Stimulated activated CD8-positive, alpha-beta memory T cell treated with anti-CD3 and anti-CD28 coated beads, Interleukin-7, amount 100 ng/mL, for 4 hours (primary cell): ENCODE results near the gene BCAS3.
"Not testable (repeated sequence)": the region's sequence is repeated elsewhere in the genome, so short reads cannot be mapped to it uniquely, and the experiment has no call there.

Experiments
- DNase-seq, 2 donors: peaks; one replicate each; pipeline ENCODE4 v3.0.0-alpha.2; 2020; ENCODE audit warnings: low read depth in 2 of 2

The BCAS3 gene

DNA sequence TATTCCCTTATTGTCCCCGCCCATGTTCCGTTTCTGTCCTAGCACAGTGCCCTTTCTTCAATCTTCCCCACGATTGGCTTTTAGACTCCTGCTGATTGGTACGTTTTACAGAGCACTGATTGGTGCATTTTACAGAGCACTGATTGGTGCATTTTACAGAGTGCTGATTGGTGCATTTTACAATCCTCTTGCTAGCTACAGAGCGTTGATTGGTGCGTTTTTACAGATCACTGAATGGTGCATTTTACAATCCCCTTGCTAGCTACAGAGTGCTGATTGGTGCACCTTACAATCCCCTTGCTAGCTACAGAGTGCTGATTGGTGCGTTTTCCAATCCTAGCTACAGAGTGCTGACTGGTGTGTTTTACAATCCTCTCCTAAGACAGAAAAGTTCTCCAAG, 3.0 kb upstream of the BCAS3 start:
- not testable (repeated sequence) for DNase-seq

DNA sequence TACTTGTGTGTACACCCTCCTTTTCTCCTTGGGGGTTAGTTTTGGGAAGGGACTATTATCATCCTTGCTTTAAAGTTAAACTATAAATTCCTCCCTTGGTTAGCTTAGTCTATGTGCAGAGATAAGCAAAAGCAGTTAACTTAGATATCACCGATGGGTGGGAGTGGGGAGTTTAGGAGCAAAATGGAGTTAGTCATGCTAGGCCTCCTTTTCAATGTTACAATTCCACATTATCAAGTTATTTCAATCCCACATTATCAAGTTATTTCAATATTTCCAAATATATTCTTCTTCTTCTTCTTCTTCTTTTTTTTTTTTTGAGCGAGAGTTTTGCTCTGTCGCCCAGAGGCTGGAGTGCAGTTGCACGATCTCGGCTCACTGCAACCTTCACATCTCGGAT, 1.7 kb upstream of the BCAS3 start:
- no peak for DNase-seq

DNA sequence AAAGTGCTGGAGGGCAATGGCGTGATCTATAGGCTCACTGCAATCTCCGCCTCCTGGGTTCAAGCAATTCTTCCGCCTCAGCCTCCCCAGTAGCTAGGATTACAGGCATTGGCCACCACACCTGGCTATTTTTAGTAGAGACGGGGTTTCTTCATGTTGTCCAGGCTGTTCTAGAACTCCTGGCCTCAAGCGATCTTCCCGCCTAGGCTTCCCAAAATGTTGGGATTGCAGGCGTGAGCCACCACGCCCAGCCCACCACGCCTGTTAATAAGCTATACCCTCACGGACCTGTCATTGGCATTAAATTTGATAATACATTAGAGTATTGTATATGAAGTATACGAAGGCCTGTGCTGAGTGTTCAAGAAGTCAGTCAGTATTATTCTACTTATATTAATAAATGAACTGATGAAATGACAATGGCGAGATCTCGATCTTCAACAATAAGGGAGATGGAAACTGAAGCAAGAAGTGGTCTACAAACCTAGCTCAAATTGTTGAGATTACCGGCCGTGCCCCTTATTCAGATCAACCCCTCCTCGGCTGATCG, 818 bp upstream of the BCAS3 start:
- DNase-seq, result no peak

DNA sequence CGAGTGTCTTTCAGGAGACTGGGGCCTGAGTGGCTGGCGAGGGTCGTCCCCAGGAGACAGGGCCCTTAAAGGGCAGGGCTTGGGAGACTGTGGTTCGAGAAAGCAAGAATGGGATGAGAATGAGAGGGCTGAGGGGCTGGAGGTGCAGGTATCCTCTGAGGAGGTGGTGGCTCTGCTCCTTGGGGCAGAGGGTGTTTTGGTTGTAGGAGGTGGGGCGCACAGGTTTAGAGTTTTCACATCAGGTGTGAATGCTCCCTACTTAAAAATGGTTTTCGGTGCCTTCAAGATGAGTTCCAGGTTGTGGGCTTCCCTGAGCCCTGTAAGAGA, 430 bp downstream of the BCAS3 start:
- no peak for DNase-seq

DNA sequence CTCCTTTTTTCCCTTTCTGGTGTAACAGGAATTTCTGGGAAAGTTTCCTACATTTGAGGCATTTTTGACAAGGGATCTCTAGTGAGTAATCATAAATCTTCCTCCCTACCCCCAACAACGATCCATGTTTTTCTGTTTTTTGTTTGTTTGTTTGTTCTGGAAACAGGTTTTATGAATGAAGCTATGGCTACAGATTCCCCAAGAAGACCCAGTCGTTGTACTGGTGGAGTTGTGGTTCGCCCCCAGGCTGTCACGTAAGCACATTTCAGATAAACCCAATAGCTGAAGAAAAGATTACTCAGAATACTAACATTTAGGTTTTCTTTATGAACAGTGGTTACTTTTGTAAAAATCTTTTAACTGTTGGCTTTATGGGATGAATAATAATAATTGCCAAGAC, 1.6 kb downstream of the BCAS3 start:
- DNase-seq, result no peak

DNA sequence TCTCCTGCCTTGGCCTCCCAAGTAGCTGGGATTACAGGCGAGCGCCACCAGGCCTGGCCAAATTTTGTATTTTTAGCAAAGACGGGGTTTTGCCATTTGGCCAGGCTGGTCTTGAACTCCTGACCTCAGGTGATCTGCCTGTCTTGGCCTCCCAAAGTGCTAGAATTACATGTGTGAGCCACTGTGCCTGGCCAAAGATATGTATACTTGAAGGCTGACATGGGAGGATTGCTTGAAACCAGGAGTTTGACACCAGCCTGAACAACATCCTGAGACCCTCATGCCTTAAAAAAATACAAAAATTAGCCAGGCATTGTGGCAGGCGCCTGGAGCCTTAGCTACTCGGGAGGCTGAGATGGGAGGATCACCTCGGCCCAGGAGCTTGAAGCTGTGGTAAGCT, 3.1 kb downstream of the BCAS3 start:
- no peak for DNase-seq

DNA sequence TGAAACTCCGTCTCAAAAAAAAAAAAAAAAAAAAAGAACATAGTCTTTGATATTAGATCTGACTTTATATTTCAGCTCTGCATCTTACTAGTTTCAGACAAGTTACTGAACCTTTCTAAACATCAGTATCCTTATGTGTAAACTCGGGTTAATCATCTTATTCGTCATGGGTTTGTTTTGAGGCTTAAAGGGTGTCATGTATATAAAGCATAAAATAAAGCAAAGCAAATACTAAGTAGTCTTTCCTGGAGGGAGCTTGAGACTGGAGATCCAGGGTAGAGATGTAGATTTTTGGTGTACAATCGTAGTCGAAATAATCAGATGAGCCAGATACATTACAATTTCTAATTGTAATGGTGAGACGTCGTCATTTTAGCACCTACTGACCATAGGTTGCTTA, 7.8 kb downstream of the BCAS3 start:
- DNase-seq, result no peak

DNA sequence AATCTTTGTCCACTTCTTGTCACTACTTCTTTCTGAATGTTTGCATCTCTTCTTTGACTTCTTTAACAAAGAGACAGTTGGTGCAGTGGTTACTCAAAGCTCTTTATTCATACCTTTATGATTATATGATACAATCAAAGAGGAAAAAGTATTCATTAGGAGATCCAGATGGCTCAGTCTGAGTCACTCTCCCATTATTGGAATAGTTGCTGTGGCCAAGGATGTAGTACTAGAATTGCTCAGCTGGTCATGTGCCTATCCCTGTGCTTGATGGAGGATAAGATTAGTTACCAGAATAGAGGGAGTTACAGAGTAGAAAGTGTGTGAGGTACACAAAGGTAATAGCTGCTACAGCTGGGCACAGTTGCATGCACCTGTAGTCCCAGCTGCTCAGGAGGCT, 18.3 kb downstream of the BCAS3 start:
- no peak for DNase-seq

DNA sequence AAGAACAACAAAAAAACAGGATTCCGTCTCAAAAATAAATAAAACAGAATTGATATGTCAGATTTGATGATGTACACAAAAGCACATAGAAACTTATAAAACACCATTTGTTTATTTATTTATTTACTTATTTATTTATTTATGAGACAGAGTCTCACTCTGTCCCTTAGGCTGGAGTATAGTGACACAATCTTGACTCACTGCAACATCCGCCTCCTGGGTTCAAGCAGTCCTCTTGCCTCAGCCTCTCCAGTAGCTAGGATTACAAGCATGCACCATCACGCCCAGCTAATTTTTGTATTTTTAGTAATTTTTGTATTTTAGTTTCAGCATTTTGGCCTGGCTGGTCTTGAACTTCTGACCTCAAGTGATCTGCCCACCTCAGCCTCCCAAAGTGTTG, 21.4 kb downstream of the BCAS3 start:
- no peak for DNase-seq

DNA sequence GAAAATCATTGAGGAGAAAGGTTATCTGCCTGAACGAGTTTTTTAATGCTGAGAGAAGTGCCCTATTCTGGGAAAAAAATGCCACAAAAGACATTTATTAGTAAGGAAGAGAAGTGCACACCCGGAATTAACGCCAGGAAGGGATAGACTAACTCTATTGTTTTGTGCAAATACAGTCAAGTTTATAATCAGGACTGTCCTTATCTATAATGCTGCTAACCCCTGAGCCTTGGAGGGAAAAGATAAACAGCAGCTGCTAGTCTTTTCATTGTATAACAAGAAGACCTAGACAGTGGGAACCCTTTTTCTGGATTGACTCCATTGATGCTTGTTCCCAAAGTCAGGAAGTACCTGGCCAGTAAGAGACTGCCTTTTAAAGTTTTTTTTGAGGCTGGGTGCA, 26.5 kb downstream of the BCAS3 start:
- no peak for DNase-seq

DNA sequence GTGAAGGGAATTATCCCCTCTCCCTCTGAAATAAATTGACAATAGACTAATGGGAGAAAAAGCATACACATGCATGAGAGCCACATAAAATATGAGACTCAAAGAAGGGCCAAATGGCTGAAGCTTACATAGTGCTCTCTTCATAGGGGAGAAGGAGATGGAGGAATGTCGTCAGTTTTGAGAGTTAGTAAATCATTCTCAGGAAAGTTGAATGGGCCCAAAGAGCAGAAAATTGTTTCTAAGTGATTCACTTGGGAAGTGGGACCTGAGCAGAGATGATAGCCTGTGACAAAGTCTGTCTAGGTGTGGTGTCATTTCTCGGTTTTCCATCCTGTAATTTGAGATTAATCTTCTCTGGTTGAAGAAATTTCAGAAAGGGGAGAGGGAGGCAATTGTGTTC, 35.0 kb downstream of the BCAS3 start:
- DNase-seq, result no peak

DNA sequence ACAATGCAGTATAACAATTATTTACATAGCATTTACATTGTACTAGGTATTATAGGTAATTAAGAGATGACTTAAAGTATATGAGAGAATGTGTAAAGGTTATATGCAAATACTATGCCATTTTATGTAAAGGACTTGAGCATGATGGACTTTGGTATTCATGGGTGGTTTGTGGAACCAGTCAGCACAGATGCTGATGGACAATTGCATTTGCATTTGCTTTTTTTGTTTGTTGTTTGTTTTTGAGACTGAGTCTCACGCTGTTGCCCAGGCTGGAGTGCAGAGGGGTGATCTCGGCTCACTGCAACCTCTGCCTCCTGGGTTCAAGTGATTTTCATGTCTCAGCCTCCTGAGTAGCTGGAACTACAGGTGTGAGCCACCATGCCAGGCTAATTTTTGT, 36.0 kb downstream of the BCAS3 start:
- no peak for DNase-seq

DNA sequence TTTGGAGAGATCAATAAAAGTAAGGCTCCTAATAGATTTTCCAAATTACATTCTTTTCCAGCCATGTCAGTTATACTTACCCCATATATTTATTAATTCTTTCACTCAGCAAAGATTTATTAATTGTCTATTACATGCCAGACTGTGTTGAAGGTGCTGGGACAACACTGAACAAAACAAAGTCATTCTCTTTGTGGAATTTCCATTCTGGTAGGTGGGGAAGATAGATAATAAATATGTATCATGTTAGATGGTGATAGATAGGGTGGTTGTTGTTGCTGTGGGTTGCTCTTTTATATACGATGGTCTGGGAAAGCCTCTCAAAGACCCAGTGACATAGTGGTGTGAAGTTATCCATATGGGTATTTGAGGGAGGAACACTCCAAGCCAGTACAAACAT, 39.1 kb downstream of the BCAS3 start:
- DNase-seq, result no peak

DNA sequence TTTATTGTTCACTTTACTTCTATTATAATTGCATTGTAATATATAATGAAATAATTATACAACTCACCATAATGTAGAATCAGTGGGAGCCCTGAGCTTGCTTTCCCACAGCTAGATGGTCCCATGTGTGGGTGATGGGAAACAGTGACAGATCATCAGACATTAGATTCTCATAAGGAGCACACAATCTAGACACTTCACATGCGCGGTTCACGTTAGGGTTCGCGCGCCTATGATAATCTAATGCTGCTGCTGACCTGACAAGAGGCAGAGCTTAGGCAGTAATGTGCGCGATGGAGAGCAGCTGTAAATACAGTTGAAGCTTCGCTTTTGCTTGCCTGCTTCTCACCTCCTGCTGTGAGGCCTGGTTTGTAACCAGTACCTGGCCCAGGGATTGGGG, 40.2 kb downstream of the BCAS3 start:
- no peak for DNase-seq

DNA sequence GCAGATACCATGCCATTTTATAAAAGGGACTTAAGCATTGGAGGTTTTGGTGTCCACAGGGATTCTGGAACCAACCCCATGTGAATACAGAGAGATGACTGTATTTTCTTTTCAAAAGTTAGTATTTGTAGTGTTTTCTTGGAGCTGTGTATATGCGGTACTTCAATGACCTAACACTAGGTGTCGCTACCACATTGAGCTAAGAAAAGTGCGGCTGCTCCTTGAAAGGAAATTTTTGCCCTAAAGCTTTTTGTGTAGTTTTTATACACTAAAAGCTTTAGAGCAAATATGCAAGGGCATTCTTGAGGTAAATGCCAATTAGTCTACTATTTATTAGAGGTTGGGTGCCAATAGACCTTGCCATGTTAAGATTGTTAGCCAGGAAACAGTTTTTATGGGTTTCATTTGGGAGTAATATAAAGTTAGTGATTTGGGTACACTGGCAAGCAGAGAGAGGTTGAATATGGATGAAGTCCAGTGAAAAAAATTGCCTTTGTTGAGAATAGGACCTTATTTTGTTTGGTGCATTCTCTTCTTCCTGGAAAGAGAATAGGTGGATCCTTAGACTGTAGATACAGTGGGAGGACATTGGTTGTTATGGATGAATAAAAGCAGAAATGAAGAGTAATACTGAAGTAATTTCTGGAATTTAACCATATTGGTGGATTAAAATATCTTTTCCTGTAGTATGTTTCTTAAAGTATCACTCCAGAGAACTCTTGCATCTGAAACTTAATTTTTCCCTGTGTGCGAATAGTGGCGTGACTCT, 43.3 kb downstream of the BCAS3 start:
- peak in 1 of 2 donors; percentile 3 for DNase-seq

DNA sequence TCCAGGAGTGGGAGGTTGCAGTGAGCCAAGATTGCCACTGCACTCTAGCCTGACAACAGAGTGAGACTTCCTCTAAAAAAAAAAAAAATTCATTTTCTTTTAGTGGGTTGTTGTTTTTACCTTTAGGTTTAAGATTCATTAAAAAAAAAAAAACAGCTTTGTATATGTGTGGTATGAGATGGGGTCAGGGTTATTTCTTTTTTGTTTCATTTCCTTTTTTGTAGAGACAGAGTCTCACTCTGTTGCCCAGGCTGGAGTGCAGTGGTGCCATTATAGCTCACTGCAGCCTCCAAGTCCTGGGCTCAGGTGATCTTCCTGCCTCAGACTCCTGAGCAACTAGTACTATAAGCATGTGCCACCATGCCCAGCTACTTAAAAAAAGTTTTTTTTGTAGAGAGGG, 47.0 kb downstream of the BCAS3 start:
- no peak for DNase-seq

DNA sequence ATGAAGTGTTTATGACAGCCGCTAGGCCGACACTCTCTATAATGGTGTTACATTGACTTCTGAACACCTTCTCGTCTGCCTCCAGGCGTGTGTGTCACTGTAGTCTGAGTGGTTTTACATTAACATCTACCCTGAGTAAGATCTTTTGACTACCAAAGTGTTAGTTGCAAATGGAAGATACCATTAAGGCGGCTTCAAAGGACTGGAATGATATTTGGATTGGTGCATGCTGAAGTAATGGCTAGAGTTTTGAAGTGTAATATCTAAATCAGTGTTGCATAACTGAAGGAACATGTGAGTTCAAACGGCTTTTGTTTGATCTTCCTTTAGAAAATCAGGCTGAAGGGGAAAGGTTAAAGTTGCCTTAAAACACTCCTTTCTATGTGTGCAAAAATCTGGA, 52.2 kb downstream of the BCAS3 start:
- no peak for DNase-seq

DNA sequence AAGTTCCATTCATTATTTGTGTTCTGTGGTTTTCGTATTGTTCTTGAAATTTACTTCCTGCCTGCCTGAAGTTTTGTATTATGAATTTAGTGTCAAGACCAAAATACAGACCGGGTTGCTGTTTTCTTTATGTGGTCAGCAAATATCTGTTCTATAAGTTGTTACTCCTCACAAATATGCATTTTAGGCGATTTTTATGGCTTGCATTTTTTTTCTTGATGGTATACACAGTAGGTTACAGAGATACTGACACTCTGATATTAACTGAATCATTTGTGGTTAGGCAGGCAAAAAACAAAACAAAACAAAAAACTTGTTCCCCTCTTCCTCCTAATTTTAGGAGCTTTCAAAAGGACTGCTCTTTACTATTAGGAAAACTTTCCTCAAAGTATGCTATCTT, 52.6 kb downstream of the BCAS3 start:
- DNase-seq, result no peak

DNA sequence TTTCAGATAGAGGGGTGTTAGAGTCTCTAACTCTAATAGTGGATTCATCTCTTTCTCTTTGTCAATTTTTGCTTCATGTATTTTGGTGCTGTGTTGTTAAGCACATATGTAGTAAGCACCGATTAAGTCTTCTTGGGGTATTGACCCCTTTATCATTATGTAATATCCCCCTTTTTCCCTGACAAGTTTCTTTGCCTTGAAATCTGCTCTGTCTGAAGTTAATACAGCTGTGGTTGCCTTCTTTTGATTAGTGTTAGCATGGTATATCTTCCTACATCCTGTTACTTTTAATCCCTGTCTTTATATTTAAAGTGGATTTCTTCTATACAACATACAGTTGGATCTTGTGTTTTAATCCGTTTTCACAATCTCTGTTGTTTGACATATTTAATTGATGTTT, 60.6 kb downstream of the BCAS3 start:
- no peak for DNase-seq

DNA sequence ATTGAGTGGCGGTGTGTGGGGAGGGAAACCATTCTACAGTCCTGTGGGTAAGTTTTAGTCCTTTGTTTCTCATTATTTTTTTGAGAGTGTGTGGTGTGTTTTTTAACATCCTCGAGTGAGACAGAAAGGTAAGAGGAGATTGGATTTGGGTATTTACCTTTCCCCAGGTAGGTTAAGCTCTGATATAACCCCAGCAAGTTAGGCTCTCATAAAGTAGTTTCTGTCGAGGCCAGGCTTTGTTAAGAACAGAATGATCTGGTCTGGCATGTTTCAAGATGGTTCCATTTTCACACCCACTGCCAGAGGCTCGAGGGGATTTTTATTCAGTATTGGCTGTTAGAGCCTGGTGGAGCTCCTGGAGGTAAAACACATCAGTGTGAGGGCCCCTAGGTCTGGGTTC, 62.9 kb downstream of the BCAS3 start:
- no peak for DNase-seq

DNA sequence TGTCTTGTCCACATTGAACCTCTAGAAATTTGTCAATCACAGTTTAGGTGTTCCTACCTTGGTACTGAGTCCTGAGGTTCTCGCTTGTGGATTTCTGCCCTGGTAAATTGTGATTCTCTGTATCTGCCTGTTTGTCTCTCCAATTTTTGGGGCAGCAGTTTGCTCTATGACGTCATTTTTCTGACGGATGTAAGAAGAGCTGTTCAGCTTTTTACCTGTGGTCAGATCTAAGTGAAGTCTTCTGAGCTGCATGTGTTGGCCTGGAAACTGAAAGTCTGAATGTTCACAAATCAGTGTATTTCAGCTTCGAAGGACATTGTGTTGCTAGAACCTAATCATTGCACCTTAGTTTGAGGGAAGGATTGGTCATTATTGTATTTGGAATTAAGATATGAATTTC, 63.4 kb downstream of the BCAS3 start:
- no peak for DNase-seq

DNA sequence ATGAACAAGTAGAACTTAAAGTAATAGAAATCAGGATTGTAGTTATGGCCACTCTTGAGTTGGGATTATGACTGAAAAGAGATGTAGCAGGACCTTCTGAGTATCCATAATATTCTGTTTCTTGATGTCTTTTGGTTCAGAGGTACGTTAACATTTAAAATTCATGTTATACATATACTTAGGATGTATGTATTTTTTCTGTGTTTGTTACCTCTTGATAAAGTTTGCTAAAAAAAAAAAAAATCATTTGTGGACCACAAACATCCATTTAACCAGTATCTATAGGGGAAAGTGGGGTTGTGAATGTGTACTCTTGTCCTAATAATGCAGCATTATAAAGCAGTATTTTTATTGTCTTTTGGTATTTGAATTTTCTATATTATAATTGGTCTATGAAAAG, 65.6 kb downstream of the BCAS3 start:
- no peak for DNase-seq

DNA sequence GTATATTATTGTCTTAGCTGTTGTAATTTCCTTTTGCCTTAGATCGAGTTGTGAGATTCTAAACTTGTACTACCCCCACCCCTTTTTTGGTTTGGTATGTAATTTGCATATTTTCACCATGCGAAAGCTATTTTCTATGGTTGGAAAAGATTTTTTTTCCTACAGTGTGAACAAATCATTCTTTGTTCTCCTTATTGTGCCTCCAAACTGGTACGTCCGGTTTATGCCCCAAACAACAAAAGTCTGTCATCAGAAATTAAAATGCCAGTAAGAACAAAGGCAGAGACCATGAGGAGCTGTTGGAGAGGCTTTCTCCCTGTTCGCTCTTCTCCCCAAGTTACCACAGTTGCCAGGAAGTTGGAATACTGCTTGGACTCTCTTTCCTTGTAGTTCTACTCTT, 66.1 kb downstream of the BCAS3 start:
- DNase-seq, result no peak

DNA sequence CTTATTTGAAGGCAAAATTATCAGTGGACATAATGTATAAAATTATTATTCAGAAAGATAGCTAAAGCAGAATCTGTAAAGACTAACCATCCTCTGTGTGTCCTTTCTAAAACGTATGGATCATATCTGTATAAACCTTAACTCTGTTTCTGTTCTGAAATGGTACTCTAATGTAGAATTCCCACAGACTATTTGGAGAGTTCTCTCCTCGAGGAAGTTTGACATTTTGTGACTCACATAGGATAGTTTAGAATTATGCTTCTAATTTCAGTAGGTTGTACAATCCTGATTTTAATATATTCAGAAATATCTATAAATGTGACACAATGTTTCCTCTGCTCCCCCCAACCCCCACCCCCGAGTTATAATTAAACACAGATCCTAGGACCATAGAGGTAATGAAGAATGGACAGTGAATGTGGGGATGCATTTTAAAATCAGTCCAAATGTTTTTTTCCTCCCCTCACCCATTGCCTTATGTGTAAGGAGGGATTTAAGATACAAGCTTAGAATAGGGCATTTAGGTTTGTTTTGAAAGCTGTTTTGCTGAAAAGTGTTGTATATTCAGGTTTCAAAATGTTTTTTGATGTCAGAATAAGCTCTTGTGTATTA, 66.8 kb downstream of the BCAS3 start:
- no peak for DNase-seq
